ENCODE results near the gene ARHGAP30.

DNA sequence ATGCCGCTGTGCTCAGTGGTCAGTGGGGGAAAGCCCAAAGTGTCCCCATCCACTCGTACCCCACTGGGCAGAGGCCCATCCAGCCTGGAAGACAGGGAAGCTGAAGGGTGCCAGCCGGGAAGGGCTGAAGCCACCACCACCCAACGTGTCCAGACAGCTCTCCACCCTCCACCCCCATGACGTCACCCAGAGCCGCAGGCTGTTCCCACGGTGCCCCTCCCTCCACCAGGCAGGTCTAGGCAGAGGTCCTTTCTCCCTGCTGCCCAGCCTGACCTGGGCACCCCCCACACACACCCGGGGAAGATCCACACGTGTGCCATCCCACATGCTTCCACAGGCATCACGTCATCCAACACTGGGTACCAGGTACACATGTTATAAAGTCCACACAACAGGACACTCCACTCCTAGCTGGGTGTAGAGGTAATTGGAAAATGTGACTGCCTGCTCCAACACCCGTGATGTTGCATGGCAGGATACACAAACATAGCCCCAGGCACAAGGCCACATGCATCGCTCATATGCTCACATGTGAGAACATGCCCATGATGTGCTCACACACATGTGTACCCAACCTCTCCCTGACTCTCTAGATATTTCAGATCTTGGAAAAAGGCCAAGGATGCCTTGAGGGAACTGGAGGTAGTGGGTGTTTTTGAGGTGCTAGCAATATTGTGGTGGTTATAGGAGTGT lies 5.1 kb upstream of the ARHGAP30 start:
- TF ChIP-seq, protein P1, sequence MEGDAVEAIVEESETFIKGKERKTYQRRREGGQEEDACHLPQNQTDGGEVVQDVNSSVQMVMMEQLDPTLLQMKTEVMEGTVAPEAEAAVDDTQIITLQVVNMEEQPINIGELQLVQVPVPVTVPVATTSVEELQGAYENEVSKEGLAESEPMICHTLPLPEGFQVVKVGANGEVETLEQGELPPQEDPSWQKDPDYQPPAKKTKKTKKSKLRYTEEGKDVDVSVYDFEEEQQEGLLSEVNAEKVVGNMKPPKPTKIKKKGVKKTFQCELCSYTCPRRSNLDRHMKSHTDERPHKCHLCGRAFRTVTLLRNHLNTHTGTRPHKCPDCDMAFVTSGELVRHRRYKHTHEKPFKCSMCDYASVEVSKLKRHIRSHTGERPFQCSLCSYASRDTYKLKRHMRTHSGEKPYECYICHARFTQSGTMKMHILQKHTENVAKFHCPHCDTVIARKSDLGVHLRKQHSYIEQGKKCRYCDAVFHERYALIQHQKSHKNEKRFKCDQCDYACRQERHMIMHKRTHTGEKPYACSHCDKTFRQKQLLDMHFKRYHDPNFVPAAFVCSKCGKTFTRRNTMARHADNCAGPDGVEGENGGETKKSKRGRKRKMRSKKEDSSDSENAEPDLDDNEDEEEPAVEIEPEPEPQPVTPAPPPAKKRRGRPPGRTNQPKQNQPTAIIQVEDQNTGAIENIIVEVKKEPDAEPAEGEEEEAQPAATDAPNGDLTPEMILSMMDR (IDR thresholded peaks at IDR 0.05): no peak
- no peak for TF ChIP-seq POLR2A (IDR thresholded peaks at IDR 0.05)
